ENCODE data around the gene NPHP3. TPM values are rescaled to one million over a fixed set of nuclear protein-coding genes. Genes with fewer than 3 reads are reported as not detected.

The NPHP3 gene
- total RNA-seq, 2 donors from 2014 or later, result 10.7 to 16.4 TPM

DNA sequence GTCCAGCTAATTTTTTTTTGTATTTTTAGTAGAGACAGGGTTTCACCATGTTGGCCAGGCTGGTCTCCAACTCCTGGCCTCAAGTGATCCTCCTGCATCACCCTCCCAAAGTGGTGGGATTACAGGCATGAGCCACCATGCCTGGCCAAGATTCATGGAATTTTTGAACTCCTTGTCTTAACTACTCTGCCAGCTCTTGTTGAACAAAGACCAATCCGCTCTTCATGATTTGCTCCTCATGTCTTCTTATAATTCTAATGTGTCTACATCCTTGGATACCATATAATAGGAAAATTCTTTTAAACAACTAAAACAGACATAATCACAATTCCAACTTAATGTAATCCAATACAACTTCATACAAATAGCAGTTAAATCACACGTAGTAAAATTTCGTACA lies 40.8 kb downstream of the NPHP3 start:
- H3K4me1 ChIP-seq, result no peaks in the 10 kb centered on the region
- no peaks in the 10 kb centered on the region for H3K27me3 ChIP-seq
- TF ChIP-seq CTCF (IDR thresholded peaks at IDR 0.05), result no peak
- DNase-seq, result no peak
- H3K27ac ChIP-seq, result no peak overlapping the region
- intact Hi-C loops (cut with DNase I), result loop anchor here (10.0 kb wide), 1 partner anchor 177 kb away; no protein-coding TSS in a partner anchor
- H3K9ac ChIP-seq (ENCODE audit: low read depth in 2 of 2, low read length in 2 of 2), result no peak overlapping the region
- no peak overlapping the region for H3K4me3 ChIP-seq
- H3K36me3 ChIP-seq, result peaks cover 6% of the 10 kb centered on the region
- H3K9me3 ChIP-seq, result no peaks in the 10 kb centered on the region

- DNase-seq, result no peak
- H3K27me3 ChIP-seq, result no peaks in the 10 kb centered on the region
- no peak overlapping the region for H3K4me3 ChIP-seq
- H3K9me3 ChIP-seq, result no peaks in the 10 kb centered on the region
- H3K4me1 ChIP-seq, result no peaks in the 10 kb centered on the region
- peaks cover 6% of the 10 kb centered on the region for H3K36me3 ChIP-seq
- no peak for TF ChIP-seq CTCF (IDR thresholded peaks at IDR 0.05)
- no peak overlapping the region for H3K27ac ChIP-seq
- intact Hi-C loops (cut with DNase I), result loop anchor here (10.0 kb wide), 1 partner anchor 175 kb away; no protein-coding TSS in a partner anchor
- H3K9ac ChIP-seq (ENCODE audit: low read depth in 2 of 2, low read length in 2 of 2), result no peak overlapping the region
Observed at GRCh38 chr3:132679911-132680310, 42.3 kb downstream of the NPHP3 start.

DNA sequence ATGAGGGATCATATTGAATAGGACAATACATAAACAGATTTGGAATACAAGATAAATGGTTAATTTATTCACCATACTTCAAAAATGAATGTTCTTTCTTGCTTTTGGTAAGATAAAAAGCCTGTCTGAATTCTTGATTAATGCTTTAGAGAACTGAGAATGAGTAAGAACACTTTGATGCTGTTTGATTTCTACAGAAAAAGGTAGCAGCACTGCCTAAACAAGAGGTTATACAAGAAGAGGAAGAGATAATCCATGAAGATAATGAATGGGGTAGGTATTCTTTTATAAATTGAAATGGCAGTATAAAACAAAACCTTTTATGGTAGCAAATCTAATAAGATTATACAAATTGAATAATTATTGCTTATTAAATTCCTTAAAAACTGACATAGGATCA lies 46.8 kb downstream of the NPHP3 start:
- intact Hi-C loops (cut with DNase I), result no loop called here
- Histone ChIP-seq H3K9me3 (no peaks in the 10 kb centered on the region), H3K27me3 (no peaks in the 10 kb centered on the region), H3K4me3 (no peak overlapping the region), H3K36me3 (no peaks in the 10 kb centered on the region), H3K27ac (no peak overlapping the region), H3K9ac (ENCODE audit: low read depth in 2 of 2, low read length in 2 of 2) (no peak overlapping the region), H3K4me1 (no peaks in the 10 kb centered on the region)
- TF ChIP-seq CTCF (IDR thresholded peaks at IDR 0.05), result no peak
- DNase-seq, result no peak

GRCh38 chr3:132669256-132669777 lies 52.9 kb downstream of the NPHP3 start:
- no peaks in the 10 kb centered on the region for H3K36me3 ChIP-seq
- intact Hi-C loops (cut with DNase I), result no loop called here
- no peak for DNase-seq
- TF ChIP-seq CTCF (IDR thresholded peaks at IDR 0.05), result no peak
- H3K27ac ChIP-seq, result no peak overlapping the region
- H3K4me1 ChIP-seq, result no peaks in the 10 kb centered on the region
- no peaks in the 10 kb centered on the region for H3K27me3 ChIP-seq
- H3K9ac ChIP-seq (ENCODE audit: low read depth in 2 of 2, low read length in 2 of 2), result no peak overlapping the region
- H3K9me3 ChIP-seq, result no peaks in the 10 kb centered on the region
- no peak overlapping the region for H3K4me3 ChIP-seq

DNA sequence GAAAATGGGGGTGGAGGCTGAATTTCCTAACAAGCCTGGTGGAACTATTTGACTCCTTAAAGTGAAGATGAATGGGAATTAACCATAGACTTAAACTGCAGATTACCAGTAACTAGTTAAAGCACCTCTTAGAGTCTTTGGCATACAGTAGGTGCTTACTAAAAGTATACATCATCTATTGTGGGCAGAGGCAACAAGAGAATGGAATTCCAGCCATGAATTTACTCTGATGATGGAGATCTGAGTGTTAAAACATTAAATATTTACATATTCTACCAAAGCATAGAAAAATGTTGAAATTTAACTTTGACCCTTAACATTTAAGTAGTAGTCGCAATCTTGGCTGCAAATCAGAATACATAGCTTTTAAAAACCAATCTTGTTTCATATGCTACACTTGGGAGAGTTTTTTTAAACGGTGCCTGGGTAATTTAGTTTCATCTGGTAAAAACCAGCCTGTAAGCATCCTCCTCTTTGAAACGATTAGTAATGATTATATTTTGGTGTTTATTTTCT lies 56.9 kb downstream of the NPHP3 start:
- Histone ChIP-seq H3K4me1 (no peaks in the 10 kb centered on the region), H3K4me3 (no peak overlapping the region), H3K27me3 (no peaks in the 10 kb centered on the region), H3K27ac (no peak overlapping the region), H3K9ac (ENCODE audit: low read depth in 2 of 2, low read length in 2 of 2) (no peak overlapping the region), H3K36me3 (no peaks in the 10 kb centered on the region), H3K9me3 (no peaks in the 10 kb centered on the region)
- TF ChIP-seq CTCF (IDR thresholded peaks at IDR 0.05), result no peak
- no peak for DNase-seq
- intact Hi-C loops (cut with DNase I), result no loop called here
